A549 treated with CORT108297 at 1 μM for 4 hours (cell line): Measurements from ENCODE around the gene CACNG8. TPM values are rescaled to one million over a fixed set of nuclear protein-coding genes. Genes with fewer than 3 reads are reported as not detected.

Experiments used
- total RNA-seq: library from RNA; stranded (reverse); fragments of 200-300 nt; extraction: Qiagen RNA extraction; gene quantifications from 5 replicates; pipeline ENCODE4 v1.2.3, GENCODE V29; 2022

The CACNG8 gene
- total RNA-seq, result 0.90 to 1.4 TPM (median 1.4 TPM) in 5 replicates

GRCh38 chr19:53962887-53963431 lies at the start of gene CACNG8:
CACNG8 (plus strand) TSS chr19:53962937.

DNA sequence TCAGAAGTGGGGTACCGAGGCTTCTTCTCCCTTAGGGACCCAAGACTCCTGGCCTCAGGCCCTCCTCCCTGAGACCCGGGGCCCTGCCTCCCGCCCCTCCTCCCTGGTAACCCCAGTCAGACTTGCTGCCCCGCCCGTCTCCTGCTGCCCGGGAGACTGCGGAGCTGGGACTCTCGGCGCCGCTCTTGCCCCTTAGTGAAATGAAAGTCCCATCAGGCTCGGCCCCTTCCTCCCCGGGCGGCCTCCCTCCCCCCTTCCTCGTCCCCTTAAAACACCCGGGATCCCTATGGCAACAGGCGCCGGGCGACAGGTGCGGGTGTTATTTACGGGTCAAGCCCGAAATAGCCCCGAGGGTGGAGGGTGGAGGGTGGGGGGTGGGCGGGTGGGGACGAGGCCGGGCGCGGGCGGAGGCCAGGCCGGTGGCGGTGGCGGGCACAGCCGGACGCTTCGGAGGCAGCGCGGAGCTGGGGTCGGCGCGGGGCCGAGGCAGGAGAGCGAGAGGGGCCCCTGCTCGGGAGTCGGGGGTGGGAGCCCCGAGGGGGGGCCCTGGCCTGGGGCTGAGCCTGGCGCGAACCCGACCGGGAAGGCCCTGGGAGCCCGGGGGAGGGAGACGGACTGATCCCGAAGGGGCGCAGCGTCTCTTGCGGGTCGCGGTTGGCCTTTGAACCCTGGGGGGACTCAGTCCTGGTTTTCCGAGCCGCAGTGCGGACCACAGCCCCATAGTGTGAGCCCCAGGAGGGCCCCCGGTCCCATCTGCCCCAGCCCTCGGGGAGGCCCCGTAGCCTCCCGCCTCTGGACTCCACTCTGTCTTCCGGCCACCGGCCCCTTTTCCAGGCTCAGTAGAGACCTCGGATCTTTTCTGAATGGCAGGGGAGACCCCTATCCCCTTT lies 28.7 kb downstream of the CACNG8 start, which contains the start of gene CACNG6:
TSS of gene CACNG6 (plus strand) at position 414 of the 890 bp plus-strand sequence. CDS start 1,241 bp downstream, outside the sequence.

Other genes with a start within 250 kb of the CACNG8 start
- 0.02 to 0.04 TPM (median 0.02 TPM) in 3 of 5 replicates, not detected in the others for gene NLRP12, start 138.6 kb upstream of the CACNG8 start, total RNA-seq
- 208 to 357 TPM (median 304 TPM) in 5 replicates for gene MYADM, start 95.1 kb upstream of the CACNG8 start, total RNA-seq
- 4.2 to 6.7 TPM (median 5.9 TPM) in 5 replicates for gene PRKCG, start 80.7 kb upstream of the CACNG8 start, total RNA-seq
- 5.6 to 10.8 TPM (median 10.7 TPM) in 5 replicates for gene CACNG7, start 53.7 kb upstream of the CACNG8 start, total RNA-seq
- 8.5 to 13.8 TPM (median 13.2 TPM) in 5 replicates for gene CACNG6, start 28.7 kb downstream of the CACNG8 start, total RNA-seq
- gene VSTM1, start 101.0 kb downstream of the CACNG8 start, total RNA-seq, result 0.36 to 0.93 TPM (median 0.50 TPM) in 5 replicates
- gene TARM1, start 118.4 kb downstream of the CACNG8 start, total RNA-seq, result not detected in 5 replicates
- gene OSCAR, start 137.9 kb downstream of the CACNG8 start, total RNA-seq, result 0.30 to 0.57 TPM (median 0.36 TPM) in 5 replicates
- gene NDUFA3, start 139.9 kb downstream of the CACNG8 start, total RNA-seq, result 208 to 257 TPM (median 223 TPM) in 5 replicates
- 20.8 to 25.0 TPM (median 21.5 TPM) in 5 replicates for gene TFPT, start 152.7 kb downstream of the CACNG8 start, total RNA-seq
- gene PRPF31, start 152.8 kb downstream of the CACNG8 start, total RNA-seq, result 111 to 121 TPM (median 116 TPM) in 5 replicates
- 54.2 to 70.0 TPM (median 69.5 TPM) in 5 replicates for gene CNOT3, start 174.8 kb downstream of the CACNG8 start, total RNA-seq
- 7.5 to 9.4 TPM (median 8.5 TPM) in 5 replicates for gene LENG1, start 196.8 kb downstream of the CACNG8 start, total RNA-seq
- 1.0 to 1.7 TPM (median 1.2 TPM) in 5 replicates for gene TMC4, start 210.2 kb downstream of the CACNG8 start, total RNA-seq
- 121 to 181 TPM (median 160 TPM) in 5 replicates for gene MBOAT7, start 226.6 kb downstream of the CACNG8 start, total RNA-seq
- 77.8 to 137 TPM (median 131 TPM) in 5 replicates for gene TSEN34, start 228.4 kb downstream of the CACNG8 start, total RNA-seq
- gene RPS9, start 237.9 kb downstream of the CACNG8 start, total RNA-seq, result 2,162 to 2,522 TPM (median 2,268 TPM) in 5 replicates